Measurements from ENCODE around the gene SPATA9. TPM values are rescaled to one million over a fixed set of nuclear protein-coding genes. Genes with fewer than 3 reads are reported as not detected.

The SPATA9 gene
- total and polyA plus RNA-seq, 9 of the 15 experiments (the other 6 are each of a cell fraction or from before 2014, with no cell fraction given): 0.16 to 5.5 (median 0.39) TPM; not detected in 3

GRCh38 chr5:95728494-95729114 lies 45.8 kb upstream of the SPATA9 start (continued):
- TF ChIP-seq TFAP4 (CRISPR knock-in tag; IDR thresholded peaks at IDR 0.05; ENCODE audit: borderline replicate concordance) (no peak), ZFP36 (IDR thresholded peaks at IDR 0.05; ENCODE audit: low read depth, low read length, partially characterized antibody) (peak; percentile 72), ZNF175 (CRISPR knock-in tag; IDR thresholded peaks at IDR 0.05; ENCODE audit: low read depth) (peak; percentile 100), ZC3H11A (IDR thresholded peaks at IDR 0.05; ENCODE audit: low read depth, low read length) (no peak), CAMTA2 (CRISPR knock-in tag; conservative IDR thresholded peaks at IDR 0.05) (peak; percentile 98), ARHGAP35 (IDR thresholded peaks at IDR 0.05; ENCODE audit: partially characterized antibody) (no peak), ZNF586 (CRISPR knock-in tag; conservative IDR thresholded peaks at IDR 0.05) (peak; percentile 98), NRF1 (conservative IDR thresholded peaks at IDR 0.05 in 1 of 2, IDR thresholded peaks at IDR 0.05 in 1 of 2) (peak; percentile 49 to 60), HSF4 (CRISPR knock-in tag; IDR thresholded peaks at IDR 0.05; ENCODE audit: borderline replicate concordance) (peak; percentile 98), PKNOX1 (IDR thresholded peaks at IDR 0.05) (peak; percentile 81), OTX1 (CRISPR knock-in tag; IDR thresholded peaks at IDR 0.05) (peak; percentile 99), KLF16 (IDR thresholded peaks at IDR 0.05) (no peak), THAP12 (CRISPR knock-in tag; IDR thresholded peaks at IDR 0.05) (no peak), GABPA (tag; conservative IDR thresholded peaks at IDR 0.05; ENCODE audit: low read depth) (peak; percentile 82), ZNF561 (CRISPR knock-in tag; conservative IDR thresholded peaks at IDR 0.05) (peak; percentile 97), ZNF507 (tag; conservative IDR thresholded peaks at IDR 0.05) (peak; percentile 85), ARID3A (IDR thresholded peaks at IDR 0.05; ENCODE audit: borderline replicate concordance, low read depth, low read length) (no peak; the same call in 1 of the 2 replicates), HMG20A (CRISPR knock-in tag; conservative IDR thresholded peaks at IDR 0.05) (peak; percentile 86), MYC (IDR thresholded peaks at IDR 0.05; ENCODE audit: low read depth, low read length) (no peak), MYC (CRISPR knock-in tag; IDR thresholded peaks at IDR 0.05; ENCODE audit: borderline replicate concordance, low read depth) (peak; percentile 99), MIER1 (IDR thresholded peaks at IDR 0.05; ENCODE audit: low read depth) (no peak), ELF2 (CRISPR knock-in tag; IDR thresholded peaks at IDR 0.05) (peak; percentile 95)
